NB4 (cell line): Measurements from ENCODE around the gene TXNDC9.
"Not testable (repeated sequence)": the region's sequence is repeated elsewhere in the genome, so short reads cannot be mapped to it uniquely, and the experiment has no call there.

Experiments used
- POLR2A ChIP-seq: IDR thresholded peaks from 2 replicates; pipeline ENCODE4 v1.6.1; 2011; ENCODE audit warnings: mild to moderate bottlenecking; ENCODE audit not compliant: insufficient read length; ENCODE audit errors: extremely low read depth
- TF ChIP-seq, protein P1 (sequence below): IDR thresholded peaks from one replicate; pipeline ENCODE4 v1.5.1; 2012; ENCODE audit warnings: low read depth, low read length

- TF ChIP-seq, protein P1, sequence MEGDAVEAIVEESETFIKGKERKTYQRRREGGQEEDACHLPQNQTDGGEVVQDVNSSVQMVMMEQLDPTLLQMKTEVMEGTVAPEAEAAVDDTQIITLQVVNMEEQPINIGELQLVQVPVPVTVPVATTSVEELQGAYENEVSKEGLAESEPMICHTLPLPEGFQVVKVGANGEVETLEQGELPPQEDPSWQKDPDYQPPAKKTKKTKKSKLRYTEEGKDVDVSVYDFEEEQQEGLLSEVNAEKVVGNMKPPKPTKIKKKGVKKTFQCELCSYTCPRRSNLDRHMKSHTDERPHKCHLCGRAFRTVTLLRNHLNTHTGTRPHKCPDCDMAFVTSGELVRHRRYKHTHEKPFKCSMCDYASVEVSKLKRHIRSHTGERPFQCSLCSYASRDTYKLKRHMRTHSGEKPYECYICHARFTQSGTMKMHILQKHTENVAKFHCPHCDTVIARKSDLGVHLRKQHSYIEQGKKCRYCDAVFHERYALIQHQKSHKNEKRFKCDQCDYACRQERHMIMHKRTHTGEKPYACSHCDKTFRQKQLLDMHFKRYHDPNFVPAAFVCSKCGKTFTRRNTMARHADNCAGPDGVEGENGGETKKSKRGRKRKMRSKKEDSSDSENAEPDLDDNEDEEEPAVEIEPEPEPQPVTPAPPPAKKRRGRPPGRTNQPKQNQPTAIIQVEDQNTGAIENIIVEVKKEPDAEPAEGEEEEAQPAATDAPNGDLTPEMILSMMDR = not testable (repeated sequence)
- TF ChIP-seq POLR2A = not testable (repeated sequence)
Measured at GRCh38 chr2:99368854-99369253, 32.7 kb upstream of the TXNDC9 start.
